Neural progenitor cell (in vitro differentiated cells): ENCODE measurements around the gene OR2T2.
"Not testable (repeated sequence)": the region's sequence is repeated elsewhere in the genome, so short reads cannot be mapped to it uniquely, and the experiment has no call there.

Experiments used
- EZH2 ChIP-seq: fragments of 200-600 bp; sonication (generic); IDR thresholded peaks from 2 replicates; pipeline ENCODE4 v1.6.1; 2017; ENCODE audit warnings: antibody characterized with exemption, mild to moderate bottlenecking, moderate library complexity
- TF ChIP-seq, protein P1 (sequence below): fragments of 200-600 bp; sonication (generic); IDR thresholded peaks from 2 replicates; pipeline ENCODE4 v1.5.1; 2017; ENCODE audit warnings: antibody characterized with exemption, mild to moderate bottlenecking

GRCh38 chr1:248488289-248488688, 42.9 kb downstream of the OR2T2 start, which contains the start of gene OR2T5:
- TF ChIP-seq, protein P1, sequence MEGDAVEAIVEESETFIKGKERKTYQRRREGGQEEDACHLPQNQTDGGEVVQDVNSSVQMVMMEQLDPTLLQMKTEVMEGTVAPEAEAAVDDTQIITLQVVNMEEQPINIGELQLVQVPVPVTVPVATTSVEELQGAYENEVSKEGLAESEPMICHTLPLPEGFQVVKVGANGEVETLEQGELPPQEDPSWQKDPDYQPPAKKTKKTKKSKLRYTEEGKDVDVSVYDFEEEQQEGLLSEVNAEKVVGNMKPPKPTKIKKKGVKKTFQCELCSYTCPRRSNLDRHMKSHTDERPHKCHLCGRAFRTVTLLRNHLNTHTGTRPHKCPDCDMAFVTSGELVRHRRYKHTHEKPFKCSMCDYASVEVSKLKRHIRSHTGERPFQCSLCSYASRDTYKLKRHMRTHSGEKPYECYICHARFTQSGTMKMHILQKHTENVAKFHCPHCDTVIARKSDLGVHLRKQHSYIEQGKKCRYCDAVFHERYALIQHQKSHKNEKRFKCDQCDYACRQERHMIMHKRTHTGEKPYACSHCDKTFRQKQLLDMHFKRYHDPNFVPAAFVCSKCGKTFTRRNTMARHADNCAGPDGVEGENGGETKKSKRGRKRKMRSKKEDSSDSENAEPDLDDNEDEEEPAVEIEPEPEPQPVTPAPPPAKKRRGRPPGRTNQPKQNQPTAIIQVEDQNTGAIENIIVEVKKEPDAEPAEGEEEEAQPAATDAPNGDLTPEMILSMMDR: not testable (repeated sequence)
- TF ChIP-seq EZH2: not testable (repeated sequence)
